Ascending aorta (tissue), 2 donors: ENCODE measurements around the gene PTOV1. TPM values are rescaled to one million over a fixed set of nuclear protein-coding genes. Genes with fewer than 3 reads are reported as not detected.
A peak's percentile ranks its signal among the peaks of the same experiment; 100 is the strongest.

ENCODE experiments used
- DNase-seq, 2 donors: peaks; one replicate each; pipeline ENCODE4 v3.0.0-alpha.2; 2019; ENCODE audit warnings: low spot score in 2 of 2
- H3K27ac ChIP-seq, 2 donors: fragments of 200-600 bp; sonication (generic); one replicate each; pipeline ENCODE4 v1.5.1; 2016 to 2017; ENCODE audit warnings: mild to moderate bottlenecking in 1 of 2
- H3K27me3 ChIP-seq: fragments of 200-600 bp; sonication (generic); one replicate; pipeline ENCODE4 v1.5.1; 2017
- H3K36me3 ChIP-seq, 2 donors: fragments of 200-600 bp; sonication (generic); one replicate each; pipeline ENCODE4 v1.5.1; 2016
- H3K4me1 ChIP-seq, 2 donors: fragments of 200-600 bp; sonication (generic); one replicate each; pipeline ENCODE4 v1.5.1; 2016 to 2017; ENCODE audit warnings: mild to moderate bottlenecking in 1 of 2
- H3K4me3 ChIP-seq, 2 donors: fragments of 200-600 bp; sonication (generic); one replicate each; pipeline ENCODE4 v1.5.1; 2016 to 2017; ENCODE audit warnings: mild to moderate bottlenecking in 1 of 2
- H3K9me3 ChIP-seq, 2 donors: fragments of 200-600 bp; sonication (generic); one replicate each; pipeline ENCODE4 v1.5.1; 2016
- CTCF ChIP-seq, 3 experiments: fragments of 200-600 bp in 2 of 3; fragments of 450-650 bp in 1 of 3; sonication (generic) in 2 of 3; IDR thresholded peaks; one replicate each; pipeline ENCODE4 v1.5.1; 2016 to 2019; ENCODE audit warnings: antibody characterized with exemption in 3 of 3, mild to moderate bottlenecking in 1 of 3, moderate library complexity in 1 of 3
- intact Hi-C: fragments of 100-400 bp; cut with DNase I; formaldehyde crosslinking; loops from one replicate; pipeline ENCODE4 v1.15.1; 2023
- total RNA-seq: library from RNA; depleted of rRNA; stranded (reverse); fragments of >200 nt; gene quantifications from one replicate; pipeline ENCODE4 v1.1.0, GENCODE V29; 2016

The PTOV1 gene
- total RNA-seq, 1 donor from 2014 or later = 163 TPM

GRCh38 chr19:49805822-49806619 lies 44.9 kb upstream of the PTOV1 start:
- Histone ChIP-seq H3K4me3 (no peak overlapping the region), H3K36me3 (peaks cover 39 to 45% of the 10 kb centered on the region in 2 donors)

DNA sequence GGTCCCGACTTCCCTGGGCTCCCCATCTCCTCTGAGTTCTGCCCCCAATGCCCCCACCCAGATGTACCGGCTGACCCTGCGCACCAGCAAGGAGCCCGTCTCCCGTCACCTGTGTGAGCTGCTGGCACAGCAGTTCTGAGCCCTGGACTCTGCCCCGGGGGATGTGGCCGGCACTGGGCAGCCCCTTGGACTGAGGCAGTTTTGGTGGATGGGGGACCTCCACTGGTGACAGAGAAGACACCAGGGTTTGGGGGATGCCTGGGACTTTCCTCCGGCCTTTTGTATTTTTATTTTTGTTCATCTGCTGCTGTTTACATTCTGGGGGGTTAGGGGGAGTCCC lies 44.4 kb upstream of the PTOV1 start:
- TF ChIP-seq CTCF (IDR thresholded peaks at IDR 0.05) = no peak
- peaks cover 6 to 17% of the 10 kb centered on the region in 2 donors for H3K4me1 ChIP-seq
- H3K4me3 ChIP-seq = no peak overlapping the region
- peaks cover 34 to 40% of the 10 kb centered on the region in 2 donors for H3K36me3 ChIP-seq
- H3K27ac ChIP-seq = no peak overlapping the region
- no peaks in the 10 kb centered on the region for H3K27me3 ChIP-seq
- H3K9me3 ChIP-seq = no peaks in the 10 kb centered on the region
- intact Hi-C loops = no loop called here
- DNase-seq = no peak

More at GRCh38 chr19:49805822-49806619, 44.9 kb upstream of the PTOV1 start:
- Histone ChIP-seq H3K27ac (no peak overlapping the region), H3K9me3 (no peaks in the 10 kb centered on the region), H3K27me3 (no peaks in the 10 kb centered on the region), H3K4me1 (peaks cover 6 to 17% of the 10 kb centered on the region in 2 donors)
- TF ChIP-seq CTCF (IDR thresholded peaks at IDR 0.05) = no peak
- intact Hi-C loops = no loop called here
- DNase-seq = no peak

DNA sequence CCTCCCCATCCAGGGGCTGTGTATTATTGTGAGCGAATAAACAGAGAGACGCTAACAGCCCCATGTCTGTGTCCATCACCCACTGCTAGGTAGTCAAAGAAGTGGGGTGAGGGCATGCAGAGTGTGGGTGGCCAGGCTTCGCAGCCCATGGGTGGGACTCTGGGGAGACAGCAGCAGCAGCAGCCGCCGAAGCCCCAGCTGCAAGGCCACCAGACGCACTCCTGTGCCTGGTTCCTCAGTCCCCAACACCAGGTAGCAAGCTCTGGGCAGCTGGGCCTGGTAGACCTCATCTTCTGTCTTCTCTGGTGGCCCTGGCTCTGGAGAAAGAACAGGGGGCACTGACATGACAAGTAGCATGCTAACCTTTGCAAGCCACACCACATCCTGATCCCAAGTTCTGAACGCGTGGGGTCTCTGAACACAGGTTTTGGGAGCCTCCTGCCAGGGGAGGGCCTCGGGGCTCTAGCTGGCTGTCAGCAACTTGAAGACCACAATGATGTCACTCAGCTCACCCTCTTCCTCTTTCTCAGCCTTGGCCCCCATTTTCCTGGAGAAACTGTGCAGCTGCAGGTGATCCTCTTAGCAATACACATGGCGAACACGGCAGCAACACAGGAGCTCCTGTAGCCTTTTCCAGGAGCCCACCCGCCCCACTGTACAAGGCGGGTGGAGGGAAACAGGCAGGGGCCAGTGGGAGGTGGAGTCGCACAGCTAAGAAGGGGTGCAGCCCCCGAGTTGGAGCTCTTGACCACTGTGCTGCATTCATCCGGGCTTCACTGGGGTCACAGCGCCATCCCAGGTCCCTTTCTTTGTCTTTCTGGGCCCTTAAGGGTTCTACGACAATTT lies 43.7 kb upstream of the PTOV1 start:
- Histone ChIP-seq H3K36me3 (peaks cover 34 to 35% of the 10 kb centered on the region in 2 donors), H3K9me3 (no peaks in the 10 kb centered on the region), H3K4me3 (no peak overlapping the region), H3K27ac (no peak overlapping the region), H3K27me3 (no peaks in the 10 kb centered on the region), H3K4me1 (peaks cover 6 to 12% of the 10 kb centered on the region in 2 donors)
- peak in 1 of 2 donors; percentile 61 for DNase-seq
- intact Hi-C loops = no loop called here
- no peak for TF ChIP-seq CTCF (IDR thresholded peaks at IDR 0.05)

- Histone ChIP-seq H3K36me3 (peaks cover 30 to 31% of the 10 kb centered on the region in 2 donors), H3K9me3 (no peaks in the 10 kb centered on the region), H3K27ac (peak overlapping the region; percentile 57 to 77), H3K4me1 (peaks cover 6 to 12% of the 10 kb centered on the region in 2 donors), H3K4me3 (peak overlapping the region; percentile 71 to 80), H3K27me3 (no peaks in the 10 kb centered on the region)
- intact Hi-C loops = loop anchor here (2.0 kb wide), 2 partner anchors 57 to 61 kb away; no protein-coding TSS in a partner anchor
- TF ChIP-seq CTCF (IDR thresholded peaks at IDR 0.05) = no peak
- peak in 1 of 2 donors; percentile 63 for DNase-seq
These were observed 42.9 kb upstream of the PTOV1 start for GRCh38 chr19:49807904-49808675.

GRCh38 chr19:49808711-49809159 lies 42.2 kb upstream of the PTOV1 start:
- H3K4me1 ChIP-seq = peaks cover 6 to 14% of the 10 kb centered on the region in 2 donors
- H3K4me3 ChIP-seq = peak overlapping the region; percentile 71 to 80
- TF ChIP-seq CTCF (IDR thresholded peaks at IDR 0.05) = no peak
- DNase-seq = peak; percentile 73 to 96
- H3K36me3 ChIP-seq = peaks cover 24% of the 10 kb centered on the region in 2 donors
- no peaks in the 10 kb centered on the region for H3K9me3 ChIP-seq
- intact Hi-C loops = loop anchor here (2.0 kb wide), 2 partner anchors 58 to 60 kb away; no protein-coding TSS in a partner anchor
- no peaks in the 10 kb centered on the region for H3K27me3 ChIP-seq
- peak overlapping the region; percentile 77 for H3K27ac ChIP-seq
